DOHH2 (cell line): ENCODE data around the gene FCRL5.

Experiments used
- EZH2phosphoT487 ChIP-seq: fragments of 200-600 bp; sonication (generic); IDR thresholded peaks from 2 replicates; pipeline ENCODE4 v1.6.1; 2017; ENCODE audit warnings: borderline replicate concordance, mild to moderate bottlenecking, antibody characterized with exemption, low read length, moderate library complexity, mixed read lengths
- TF ChIP-seq, protein P1 (sequence below): fragments of 200-600 bp; sonication (generic); IDR thresholded peaks from one replicate; pipeline ENCODE4 v1.5.1; 2014; ENCODE audit warnings: antibody characterized with exemption, mild to moderate bottlenecking, low read depth, low read length; ENCODE audit not compliant: poor library complexity, severe bottlenecking

DNA sequence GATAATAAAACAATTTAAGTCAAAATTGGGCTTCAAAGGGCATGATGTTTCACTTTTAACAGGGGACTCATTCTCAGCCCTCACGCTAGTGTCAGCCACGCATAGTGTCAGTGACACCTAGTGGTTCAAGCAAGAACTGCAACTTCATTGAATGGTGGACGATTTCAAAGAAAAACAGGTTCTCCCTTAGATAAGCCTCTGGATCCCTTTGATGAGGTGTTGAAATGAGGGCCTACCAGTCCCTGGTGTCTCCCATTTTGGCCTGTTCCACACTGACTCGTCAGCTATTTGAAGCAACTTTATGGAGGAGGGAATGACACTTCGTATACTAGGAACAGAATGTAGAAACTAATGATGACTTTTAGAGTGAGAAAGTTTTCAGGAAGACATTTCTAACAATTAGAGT lies 56.2 kb downstream of the FCRL5 start:
- TF ChIP-seq, protein P1, sequence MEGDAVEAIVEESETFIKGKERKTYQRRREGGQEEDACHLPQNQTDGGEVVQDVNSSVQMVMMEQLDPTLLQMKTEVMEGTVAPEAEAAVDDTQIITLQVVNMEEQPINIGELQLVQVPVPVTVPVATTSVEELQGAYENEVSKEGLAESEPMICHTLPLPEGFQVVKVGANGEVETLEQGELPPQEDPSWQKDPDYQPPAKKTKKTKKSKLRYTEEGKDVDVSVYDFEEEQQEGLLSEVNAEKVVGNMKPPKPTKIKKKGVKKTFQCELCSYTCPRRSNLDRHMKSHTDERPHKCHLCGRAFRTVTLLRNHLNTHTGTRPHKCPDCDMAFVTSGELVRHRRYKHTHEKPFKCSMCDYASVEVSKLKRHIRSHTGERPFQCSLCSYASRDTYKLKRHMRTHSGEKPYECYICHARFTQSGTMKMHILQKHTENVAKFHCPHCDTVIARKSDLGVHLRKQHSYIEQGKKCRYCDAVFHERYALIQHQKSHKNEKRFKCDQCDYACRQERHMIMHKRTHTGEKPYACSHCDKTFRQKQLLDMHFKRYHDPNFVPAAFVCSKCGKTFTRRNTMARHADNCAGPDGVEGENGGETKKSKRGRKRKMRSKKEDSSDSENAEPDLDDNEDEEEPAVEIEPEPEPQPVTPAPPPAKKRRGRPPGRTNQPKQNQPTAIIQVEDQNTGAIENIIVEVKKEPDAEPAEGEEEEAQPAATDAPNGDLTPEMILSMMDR: peak; percentile 81
- no peak for TF ChIP-seq EZH2phosphoT487
